ENCODE measurements around the gene SLC18A2. TPM values are rescaled to one million over a fixed set of nuclear protein-coding genes. Genes with fewer than 3 reads are reported as not detected.
A peak's percentile ranks its signal among the peaks of the same experiment; 100 is the strongest.

SLC18A2 gene
- total RNA-seq, 1 donor from 2014 or later: 0.05 TPM

GRCh38 chr10:117217196-117217761, 23.6 kb upstream of the SLC18A2 start:
- no peak for TF ChIP-seq CTCF (IDR thresholded peaks at IDR 0.05; ENCODE audit: borderline replicate concordance)
- intact Hi-C loops (cut with micrococcal nuclease): loop anchor here (5.0 kb wide), 1 partner anchor 1020 kb away; no protein-coding TSS in a partner anchor
- DNase-seq: no peak
- Histone ChIP-seq H3K36me3 (no peaks in the 10 kb centered on the region), H3K4me1 (peaks cover 12% of the 10 kb centered on the region), H3K27me3 (ENCODE audit: low read depth) (peaks cover 91% of the 10 kb centered on the region), H3K9me3 (replicated peaks) (peaks cover 12% of the 10 kb centered on the region), H3K27ac (replicated peaks) (no peak overlapping the region), H3K4me3 (peak overlapping the region; percentile 57)

- DNase-seq: no peak
These were observed 22.3 kb upstream of the SLC18A2 start for GRCh38 chr10:117218654-117219053.

GRCh38 chr10:117221156-117221711, 19.7 kb upstream of the SLC18A2 start:
- no peak for DNase-seq
- TF ChIP-seq CTCF (IDR thresholded peaks at IDR 0.05; ENCODE audit: borderline replicate concordance): no peak
- H3K27me3 ChIP-seq (ENCODE audit: low read depth): peaks cover 93% of the 10 kb centered on the region
- no peaks in the 10 kb centered on the region for H3K36me3 ChIP-seq
- H3K27ac ChIP-seq (replicated peaks): no peak overlapping the region
- H3K9me3 ChIP-seq (replicated peaks): no peaks in the 10 kb centered on the region
- H3K4me1 ChIP-seq: peaks cover 11% of the 10 kb centered on the region
- no peak overlapping the region for H3K4me3 ChIP-seq
- intact Hi-C loops (cut with micrococcal nuclease): no loop called here

More at GRCh38 chr10:117218654-117219053, 22.3 kb upstream of the SLC18A2 start:
- intact Hi-C loops (cut with micrococcal nuclease): loop anchor here (5.0 kb wide), 1 partner anchor 1019 kb away; no protein-coding TSS in a partner anchor
- TF ChIP-seq CTCF (IDR thresholded peaks at IDR 0.05; ENCODE audit: borderline replicate concordance): no peak
- Histone ChIP-seq H3K27ac (replicated peaks) (no peak overlapping the region), H3K4me3 (no peak overlapping the region), H3K9me3 (replicated peaks) (no peaks in the 10 kb centered on the region), H3K27me3 (ENCODE audit: low read depth) (peaks cover 95% of the 10 kb centered on the region), H3K4me1 (peaks cover 12% of the 10 kb centered on the region), H3K36me3 (no peaks in the 10 kb centered on the region)

- Histone ChIP-seq H3K27me3 (ENCODE audit: low read depth) (peaks cover 93% of the 10 kb centered on the region), H3K36me3 (no peaks in the 10 kb centered on the region), H3K27ac (replicated peaks) (no peak overlapping the region), H3K4me3 (no peak overlapping the region), H3K4me1 (no peaks in the 10 kb centered on the region), H3K9me3 (replicated peaks) (no peaks in the 10 kb centered on the region)
- no peak for DNase-seq
- no peak for TF ChIP-seq CTCF (IDR thresholded peaks at IDR 0.05; ENCODE audit: borderline replicate concordance)
- intact Hi-C loops (cut with micrococcal nuclease): no loop called here
These were observed 18.4 kb upstream of the SLC18A2 start for GRCh38 chr10:117222552-117222951.

- H3K4me1 ChIP-seq: no peaks in the 10 kb centered on the region
- no peak for TF ChIP-seq CTCF (IDR thresholded peaks at IDR 0.05; ENCODE audit: borderline replicate concordance)
- no peak overlapping the region for H3K27ac ChIP-seq (replicated peaks)
- no peak overlapping the region for H3K4me3 ChIP-seq
- peaks cover 93% of the 10 kb centered on the region for H3K27me3 ChIP-seq (ENCODE audit: low read depth)
- H3K9me3 ChIP-seq (replicated peaks): no peaks in the 10 kb centered on the region
- no peaks in the 10 kb centered on the region for H3K36me3 ChIP-seq
- DNase-seq: no peak
- intact Hi-C loops (cut with micrococcal nuclease): no loop called here
These were observed 17.8 kb upstream of the SLC18A2 start for GRCh38 chr10:117222976-117223692.

All from left ventricle myocardium inferior (tissue), 1 donor.